Middle frontal gyrus (tissue), 1 donor: ENCODE data around the gene IQSEC1.

Experiments used
- DNase-seq: peaks from one replicate; pipeline ENCODE4 v3.0.0-alpha.2; 2015; ENCODE audit warnings: low spot score; ENCODE audit errors: extremely low spot score

IQSEC1 gene

GRCh38 chr3:13068269-13069010 is 4.8 kb downstream of the IQSEC1 start:
- no peak for DNase-seq

GRCh38 chr3:13067778-13068177 is 5.5 kb downstream of the IQSEC1 start:
- no peak for DNase-seq

GRCh38 chr3:13066834-13067233 is 6.4 kb downstream of the IQSEC1 start:
- no peak for DNase-seq

GRCh38 chr3:13066236-13066635 is 7.0 kb downstream of the IQSEC1 start:
- no peak for DNase-seq

GRCh38 chr3:13065727-13066126 is 7.5 kb downstream of the IQSEC1 start:
- DNase-seq, result no peak

GRCh38 chr3:13064964-13065363 is 8.3 kb downstream of the IQSEC1 start:
- DNase-seq, result no peak

- DNase-seq, result no peak
Measured at GRCh38 chr3:13064159-13064868, 8.9 kb downstream of the IQSEC1 start.

GRCh38 chr3:13063225-13063624 is 10.0 kb downstream of the IQSEC1 start:
- DNase-seq, result no peak

- DNase-seq, result no peak
Measured at GRCh38 chr3:13062647-13063046, 10.6 kb downstream of the IQSEC1 start.

- DNase-seq, result no peak
Measured at GRCh38 chr3:13060341-13060910, 12.8 kb downstream of the IQSEC1 start.

- no peak for DNase-seq
Measured at GRCh38 chr3:13058346-13059120, 14.7 kb downstream of the IQSEC1 start.

- DNase-seq, result no peak
Measured at GRCh38 chr3:13057282-13058040, 15.8 kb downstream of the IQSEC1 start.

- DNase-seq, result no peak
Measured at GRCh38 chr3:13055634-13056033, 17.6 kb downstream of the IQSEC1 start.

- DNase-seq, result no peak
Measured at GRCh38 chr3:13054341-13055285, 18.6 kb downstream of the IQSEC1 start.

GRCh38 chr3:13053893-13054292 is 19.3 kb downstream of the IQSEC1 start:
- no peak for DNase-seq

GRCh38 chr3:13053420-13053819 is 19.8 kb downstream of the IQSEC1 start:
- DNase-seq, result no peak

- no peak for DNase-seq
Measured at GRCh38 chr3:13052191-13052820, 20.9 kb downstream of the IQSEC1 start.

- no peak for DNase-seq
Measured at GRCh38 chr3:13051581-13051980, 21.6 kb downstream of the IQSEC1 start.

- no peak for DNase-seq
Measured at GRCh38 chr3:13051066-13051465, 22.2 kb downstream of the IQSEC1 start.
